HG03460 (cell line): ENCODE results near the gene ACHE.
"Not testable (repeated sequence)": the region's sequence is repeated elsewhere in the genome, so short reads cannot be mapped to it uniquely, and the experiment has no call there.

Source experiments
- ATAC-seq: cut with Tn5 transposase; IDR thresholded peaks from one replicate; pipeline ENCODE4 v1.9.1; 2021; ENCODE audit not compliant: unreplicated experiment

Gene ACHE

DNA sequence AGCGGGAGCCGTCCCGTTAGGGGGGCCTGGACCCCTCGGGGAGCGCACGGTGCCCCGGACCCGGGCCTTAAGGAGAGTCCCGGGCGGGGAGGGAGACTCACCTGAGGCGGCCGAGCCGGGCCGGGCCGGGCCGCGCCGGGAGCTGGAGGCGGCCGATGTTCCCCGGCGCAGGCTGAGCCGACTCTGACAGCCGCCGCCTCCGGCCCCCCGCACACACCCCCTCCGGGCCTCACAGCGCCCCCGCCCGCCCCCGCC is at the start of gene ACHE:
ACHE (minus strand) TSS at position 188 of the 255 bp plus-strand sequence. CDS start 1,656 bp downstream, outside the sequence.
- ATAC-seq: no peak

GRCh38 chr7:100944138-100944537 is 48.5 kb upstream of the ACHE start:
- no peak for ATAC-seq

DNA sequence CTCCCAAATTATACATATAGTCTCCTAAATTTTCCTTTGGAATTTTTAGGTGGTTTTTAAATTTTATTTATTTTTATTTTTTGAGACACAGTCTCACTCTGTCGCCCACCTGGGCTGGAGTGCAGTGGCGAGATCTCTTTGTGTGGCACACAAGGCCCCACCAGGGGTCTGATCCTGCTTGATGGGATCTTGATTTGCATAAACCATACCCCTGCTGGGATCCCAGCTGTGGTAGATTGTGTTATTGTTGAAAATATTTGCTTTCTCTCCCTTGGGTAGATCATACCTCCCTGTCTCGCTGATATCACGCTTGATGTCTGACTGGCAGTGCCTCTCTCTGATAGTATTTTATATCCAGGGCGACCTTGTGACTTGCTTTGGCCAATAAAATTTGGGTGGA is 48.0 kb upstream of the ACHE start:
- ATAC-seq: no peak

GRCh38 chr7:100942045-100942774 is 46.5 kb upstream of the ACHE start:
- ATAC-seq: no peak

GRCh38 chr7:100936167-100936566 is 40.5 kb upstream of the ACHE start:
- not testable (repeated sequence) for ATAC-seq

DNA sequence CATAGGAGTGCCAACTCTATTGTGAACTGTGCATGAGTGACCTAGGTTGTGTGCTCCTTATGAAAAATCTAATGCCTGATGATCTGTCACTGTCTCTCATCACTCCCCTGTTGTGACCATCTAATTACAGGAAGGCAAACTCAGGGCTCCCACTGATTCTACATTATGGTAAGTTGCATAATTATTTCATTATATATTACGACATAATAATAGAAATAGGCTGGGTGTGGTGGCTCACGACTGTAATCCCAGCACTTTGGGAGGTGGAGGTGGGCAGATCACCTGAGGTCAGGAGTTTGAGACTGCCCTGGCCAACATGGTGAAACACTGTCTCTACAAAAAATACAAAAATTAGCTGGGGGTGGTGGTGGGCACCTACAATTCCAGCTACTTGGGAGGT is 39.7 kb upstream of the ACHE start:
- not testable (repeated sequence) for ATAC-seq

GRCh38 chr7:100933734-100934133 is 38.0 kb upstream of the ACHE start:
- no peak for ATAC-seq

GRCh38 chr7:100929808-100930174 is 34.1 kb upstream of the ACHE start:
- ATAC-seq: no peak

GRCh38 chr7:100923616-100924015 is 27.9 kb upstream of the ACHE start:
- not testable (repeated sequence) for ATAC-seq

DNA sequence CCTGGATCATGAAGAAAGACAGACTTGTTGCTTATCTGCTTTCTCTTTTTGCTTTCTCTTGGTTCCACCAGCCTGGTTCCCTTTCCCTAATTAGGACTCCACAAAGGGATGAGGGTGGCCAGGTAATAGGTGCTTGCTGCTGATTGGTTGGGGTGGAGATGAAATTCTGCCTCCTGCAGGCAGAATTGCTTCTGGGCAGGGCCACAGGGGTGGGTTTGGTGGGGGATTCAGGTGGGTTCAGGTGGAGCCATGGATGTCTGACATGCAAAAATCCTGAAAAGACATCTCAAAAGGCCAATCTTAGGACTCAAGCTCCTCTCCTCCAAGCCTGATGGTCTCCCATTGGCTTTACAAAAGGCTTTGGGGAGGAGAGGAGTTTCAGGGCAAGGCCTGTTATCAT is 25.4 kb upstream of the ACHE start:
- ATAC-seq: no peak

GRCh38 chr7:100919779-100920437 is 24.2 kb upstream of the ACHE start:
- not testable (repeated sequence) for ATAC-seq

DNA sequence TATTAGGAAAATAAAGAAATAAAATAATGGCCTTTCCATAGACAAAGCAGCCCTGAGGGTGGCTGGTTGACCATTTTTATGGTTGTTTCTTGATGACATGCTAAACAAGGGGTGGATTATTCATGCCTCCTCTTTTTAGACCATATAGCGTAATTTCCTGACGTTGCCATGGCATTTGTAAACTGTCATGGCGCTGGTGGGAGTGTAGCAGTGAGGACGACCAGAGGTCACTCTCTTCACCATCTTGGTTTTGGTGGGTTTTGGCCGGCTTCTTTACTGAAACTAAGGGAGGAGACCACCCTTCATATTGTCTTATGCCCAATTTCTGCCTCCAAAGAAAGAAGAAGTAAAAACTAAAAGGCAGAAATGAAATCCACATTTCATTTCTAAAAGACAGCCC is 23.6 kb upstream of the ACHE start:
- not testable (repeated sequence) for ATAC-seq

DNA sequence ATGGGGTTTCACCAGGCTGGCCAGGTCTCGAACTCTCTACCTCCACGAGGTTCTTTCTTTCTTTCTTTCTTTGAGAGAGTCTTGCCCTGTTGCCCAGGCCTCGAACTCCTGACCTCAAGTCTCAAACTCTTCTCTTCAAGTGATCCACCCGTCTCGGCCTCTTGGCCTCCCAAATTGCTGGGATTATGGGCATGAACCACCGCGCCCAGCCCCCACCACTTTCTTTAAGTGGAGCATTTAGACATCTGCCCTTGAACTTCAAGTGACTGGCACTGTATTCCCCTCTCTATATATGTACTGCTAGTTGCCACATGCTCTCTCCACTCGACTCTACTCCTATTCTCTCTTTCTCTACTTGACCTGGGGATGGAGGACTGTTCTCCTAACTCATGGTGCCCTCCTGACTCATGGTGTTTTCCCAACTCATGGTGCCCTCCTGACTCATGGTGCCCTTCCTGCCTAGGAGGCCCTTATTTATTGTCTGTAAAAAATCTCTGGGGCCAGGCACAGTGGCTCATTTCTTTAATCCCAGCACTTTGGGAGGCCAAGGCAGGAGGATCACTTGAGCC is 19.3 kb upstream of the ACHE start:
- ATAC-seq: no peak

GRCh38 chr7:100914208-100914878 is 18.7 kb upstream of the ACHE start:
- ATAC-seq: no peak

- ATAC-seq: no peak
These were observed 15.8 kb upstream of the ACHE start for GRCh38 chr7:100911484-100911883.

DNA sequence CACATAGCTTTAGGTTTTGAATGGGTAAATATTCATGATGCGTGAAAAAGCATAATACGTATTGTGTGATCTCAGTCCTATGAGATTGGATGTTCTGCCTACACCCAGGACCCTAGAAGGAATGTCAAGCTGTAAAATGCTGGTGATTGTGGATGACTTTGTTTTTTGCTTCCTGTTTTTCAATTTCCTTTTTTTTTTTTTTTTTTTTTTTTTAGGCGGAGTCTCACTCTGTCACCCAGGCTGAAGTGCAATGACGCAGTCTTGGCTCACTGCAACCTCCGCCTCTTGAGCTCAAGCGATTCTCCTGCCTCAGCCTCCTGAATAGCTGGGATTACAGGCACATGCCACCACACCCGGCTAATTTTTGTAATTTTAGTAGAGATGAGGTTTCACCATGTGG is 14.8 kb upstream of the ACHE start:
- not testable (repeated sequence) for ATAC-seq

GRCh38 chr7:100908512-100908911 is 12.8 kb upstream of the ACHE start:
- no peak for ATAC-seq

- ATAC-seq: no peak
These were observed 7.0 kb upstream of the ACHE start for GRCh38 chr7:100902638-100903037.

GRCh38 chr7:100901921-100902332 is 6.2 kb upstream of the ACHE start:
- no peak for ATAC-seq

- no peak for ATAC-seq
These were observed 5.3 kb upstream of the ACHE start for GRCh38 chr7:100900978-100901377.

- ATAC-seq: no peak
These were observed 3.7 kb upstream of the ACHE start for GRCh38 chr7:100899432-100899831.
